IPS-18c (cell line): ENCODE results near the gene PPFIBP2.

Experiments used
- H3K4me3 ChIP-seq: 2 replicates; pipeline ENCODE4 v1.7.0; 2013; ENCODE audit warnings: low read depth, mild to moderate bottlenecking, low read length, moderate library complexity; ENCODE audit not compliant: insufficient read depth
- H3K9me3 ChIP-seq: one replicate; pipeline ENCODE4 v1.6.1; 2013; ENCODE audit warnings: mild to moderate bottlenecking, low read length, moderate library complexity; ENCODE audit not compliant: control insufficient read depth, insufficient read depth

The PPFIBP2 gene

DNA sequence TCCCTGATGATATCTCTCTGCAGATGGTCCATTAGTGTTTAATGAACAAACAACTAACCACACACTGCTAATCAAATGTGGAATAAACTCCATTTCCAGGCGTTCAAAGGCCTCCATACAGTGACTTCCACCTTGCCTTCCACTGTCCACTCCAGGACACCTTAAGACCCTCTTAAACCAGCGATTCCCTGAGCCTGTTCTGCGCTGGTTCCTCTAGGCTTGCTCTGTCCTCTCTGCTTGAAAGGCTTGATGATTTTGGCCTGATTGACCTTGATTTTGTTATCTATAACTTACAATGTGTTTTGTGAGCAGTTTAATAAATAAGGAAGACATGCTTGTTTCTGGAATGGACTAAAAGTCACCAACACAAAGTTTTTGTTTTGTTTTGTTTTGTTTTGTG is 180.4 kb downstream of the PPFIBP2 start:
- no peak overlapping the region for H3K4me3 ChIP-seq

DNA sequence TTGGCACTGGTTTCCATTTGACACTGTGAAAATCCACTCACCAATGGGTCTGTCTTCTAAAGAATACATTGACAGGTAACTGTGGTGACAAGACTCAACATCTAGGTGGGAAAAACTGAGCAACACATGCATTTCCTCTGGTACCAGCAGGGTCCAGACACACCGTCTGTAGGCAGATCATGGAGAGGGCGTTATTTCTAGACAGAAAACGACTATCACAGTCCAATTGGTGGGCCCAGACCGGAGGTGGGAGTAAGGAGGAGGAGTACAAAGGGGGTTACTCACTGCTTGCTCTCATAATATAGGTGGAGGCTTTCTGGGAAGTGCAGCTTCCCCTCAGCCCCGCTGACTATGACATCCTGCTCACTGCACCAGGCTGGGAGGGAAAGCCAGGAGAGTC is 182.6 kb downstream of the PPFIBP2 start:
- Histone ChIP-seq H3K9me3 (no peaks in the 10 kb centered on the region), H3K4me3 (no peak overlapping the region)

More for the DNA sequence above, 180.4 kb downstream of the PPFIBP2 start:
- H3K9me3 ChIP-seq: no peaks in the 10 kb centered on the region
